Progenitor cell of endocrine pancreas (in vitro differentiated cells): ENCODE results near the gene TAB2. TPM values are rescaled to one million over a fixed set of nuclear protein-coding genes. Genes with fewer than 3 reads are reported as not detected.
"Not testable (repeated sequence)": the region's sequence is repeated elsewhere in the genome, so short reads cannot be mapped to it uniquely, and the experiment has no call there.

ENCODE experiments used
- DNase-seq: peaks from one replicate; pipeline ENCODE4 v3.0.0; 2021; ENCODE audit warnings: low spot score; ENCODE audit not compliant: unreplicated experiment
- H3K27ac Mint-ChIP-seq: 2 replicates; pipeline ENCODE4 v1.8.0; 2021; ENCODE audit warnings: mild to moderate bottlenecking, moderate library complexity, mixed read lengths
- H3K27me3 Mint-ChIP-seq: 2 replicates; pipeline ENCODE4 v1.8.0; 2021; ENCODE audit warnings: mixed read lengths
- H3K36me3 Mint-ChIP-seq: 2 replicates; pipeline ENCODE4 v1.8.0; 2022; ENCODE audit warnings: mixed read lengths; ENCODE audit not compliant: insufficient read depth
- H3K4me1 Mint-ChIP-seq: 2 replicates; pipeline ENCODE4 v1.8.0; 2021; ENCODE audit warnings: low read depth, mixed read lengths
- H3K4me3 Mint-ChIP-seq: 2 replicates; pipeline ENCODE4 v1.8.0; 2021; ENCODE audit warnings: low read depth, mild to moderate bottlenecking, moderate library complexity, mixed read lengths
- H3K9me3 Mint-ChIP-seq: 2 replicates; pipeline ENCODE4 v1.8.0; 2021; ENCODE audit warnings: low read depth, mixed read lengths
- total RNA-seq: library from RNA; stranded (reverse); gene quantifications from 2 replicates; pipeline ENCODE4 v1.2.1, GENCODE V29; 2021
- TF ChIP-seq, protein P1 (sequence below): fragments of 200-600 bp; sonication (generic); IDR thresholded peaks from one replicate; pipeline ENCODE4 v1.5.0; 2021; ENCODE audit warnings: antibody characterized with exemption, mild to moderate bottlenecking; ENCODE audit not compliant: unreplicated experiment

TAB2 gene
- total RNA-seq, 1 donor from 2014 or later = 58.0 TPM

DNA sequence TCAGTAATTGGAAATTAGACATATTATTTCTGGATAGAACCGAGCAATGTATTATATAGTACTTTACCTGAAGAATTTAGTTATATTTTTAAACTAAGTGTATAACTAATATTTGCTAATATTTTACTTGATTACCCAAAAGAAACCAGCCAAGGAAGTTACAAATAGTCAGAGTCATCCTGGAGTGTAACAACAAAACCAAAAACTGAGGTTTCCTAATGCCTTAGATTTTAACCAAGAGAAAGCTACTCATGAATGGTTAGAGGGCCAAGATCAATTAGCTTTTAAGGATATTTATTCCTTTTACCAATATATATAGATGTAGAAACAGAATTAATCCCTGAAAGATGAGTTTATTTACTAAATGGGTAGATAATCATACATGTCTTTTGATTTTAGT lies 26.0 kb downstream of the TAB2 start:
- TF ChIP-seq, protein P1, sequence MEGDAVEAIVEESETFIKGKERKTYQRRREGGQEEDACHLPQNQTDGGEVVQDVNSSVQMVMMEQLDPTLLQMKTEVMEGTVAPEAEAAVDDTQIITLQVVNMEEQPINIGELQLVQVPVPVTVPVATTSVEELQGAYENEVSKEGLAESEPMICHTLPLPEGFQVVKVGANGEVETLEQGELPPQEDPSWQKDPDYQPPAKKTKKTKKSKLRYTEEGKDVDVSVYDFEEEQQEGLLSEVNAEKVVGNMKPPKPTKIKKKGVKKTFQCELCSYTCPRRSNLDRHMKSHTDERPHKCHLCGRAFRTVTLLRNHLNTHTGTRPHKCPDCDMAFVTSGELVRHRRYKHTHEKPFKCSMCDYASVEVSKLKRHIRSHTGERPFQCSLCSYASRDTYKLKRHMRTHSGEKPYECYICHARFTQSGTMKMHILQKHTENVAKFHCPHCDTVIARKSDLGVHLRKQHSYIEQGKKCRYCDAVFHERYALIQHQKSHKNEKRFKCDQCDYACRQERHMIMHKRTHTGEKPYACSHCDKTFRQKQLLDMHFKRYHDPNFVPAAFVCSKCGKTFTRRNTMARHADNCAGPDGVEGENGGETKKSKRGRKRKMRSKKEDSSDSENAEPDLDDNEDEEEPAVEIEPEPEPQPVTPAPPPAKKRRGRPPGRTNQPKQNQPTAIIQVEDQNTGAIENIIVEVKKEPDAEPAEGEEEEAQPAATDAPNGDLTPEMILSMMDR = no peak
- H3K27me3 Mint-ChIP-seq = no peaks in the 10 kb centered on the region
- no peak for DNase-seq
- H3K9me3 Mint-ChIP-seq = peaks cover 3% of the 10 kb centered on the region
- H3K4me3 Mint-ChIP-seq = no peak overlapping the region
- peaks cover 8% of the 10 kb centered on the region for H3K4me1 Mint-ChIP-seq
- H3K27ac Mint-ChIP-seq = no peak overlapping the region
- H3K36me3 Mint-ChIP-seq = peaks cover 4% of the 10 kb centered on the region

DNA sequence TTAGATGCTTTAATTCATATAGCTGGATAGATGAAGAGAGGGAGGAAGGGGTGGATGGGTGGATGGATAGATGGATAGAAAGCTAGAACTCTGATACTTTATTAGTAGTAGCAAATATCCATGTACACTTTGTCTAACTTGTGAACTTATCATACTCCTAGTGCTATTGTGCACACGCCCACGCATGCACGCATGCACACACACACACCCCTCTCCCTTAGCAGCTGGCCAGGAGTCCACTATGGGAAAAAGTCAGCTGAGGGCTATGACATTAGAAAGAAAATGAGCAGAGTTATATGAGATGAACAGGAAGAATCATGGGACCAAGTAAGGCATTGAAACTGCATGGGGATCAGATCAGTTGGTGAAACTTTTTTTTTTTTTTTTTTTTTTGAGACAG lies 28.6 kb downstream of the TAB2 start:
- no peak overlapping the region for H3K27ac Mint-ChIP-seq
- no peak for DNase-seq
- H3K9me3 Mint-ChIP-seq = no peaks in the 10 kb centered on the region
- H3K36me3 Mint-ChIP-seq = peaks cover 2% of the 10 kb centered on the region
- no peaks in the 10 kb centered on the region for H3K27me3 Mint-ChIP-seq
- TF ChIP-seq, protein P1 = no peak
- no peak overlapping the region for H3K4me3 Mint-ChIP-seq
- peaks cover 12% of the 10 kb centered on the region for H3K4me1 Mint-ChIP-seq

DNA sequence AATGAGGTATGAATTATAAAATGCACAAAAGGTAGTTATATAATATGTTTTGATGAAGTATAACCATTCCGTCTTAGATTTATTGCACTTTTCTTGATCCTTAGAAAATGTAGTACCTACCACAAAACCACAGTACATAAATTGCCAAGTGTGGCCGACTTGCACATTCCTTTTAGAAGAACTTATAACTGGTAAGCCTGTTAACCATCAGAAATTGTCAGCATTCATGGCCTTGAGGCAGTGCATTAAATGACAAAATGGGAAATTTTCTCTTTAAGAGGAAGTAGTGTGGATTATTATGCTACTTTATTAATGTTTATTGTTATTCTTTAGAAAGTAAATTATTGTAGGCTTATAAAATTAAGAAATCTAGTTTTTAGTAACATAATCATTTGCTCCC lies 29.6 kb downstream of the TAB2 start:
- peaks cover 12% of the 10 kb centered on the region for H3K4me1 Mint-ChIP-seq
- H3K27ac Mint-ChIP-seq = no peak overlapping the region
- DNase-seq = no peak
- H3K4me3 Mint-ChIP-seq = no peak overlapping the region
- H3K9me3 Mint-ChIP-seq = no peaks in the 10 kb centered on the region
- TF ChIP-seq, protein P1 = no peak
- no peaks in the 10 kb centered on the region for H3K27me3 Mint-ChIP-seq
- H3K36me3 Mint-ChIP-seq = peaks cover 2% of the 10 kb centered on the region

DNA sequence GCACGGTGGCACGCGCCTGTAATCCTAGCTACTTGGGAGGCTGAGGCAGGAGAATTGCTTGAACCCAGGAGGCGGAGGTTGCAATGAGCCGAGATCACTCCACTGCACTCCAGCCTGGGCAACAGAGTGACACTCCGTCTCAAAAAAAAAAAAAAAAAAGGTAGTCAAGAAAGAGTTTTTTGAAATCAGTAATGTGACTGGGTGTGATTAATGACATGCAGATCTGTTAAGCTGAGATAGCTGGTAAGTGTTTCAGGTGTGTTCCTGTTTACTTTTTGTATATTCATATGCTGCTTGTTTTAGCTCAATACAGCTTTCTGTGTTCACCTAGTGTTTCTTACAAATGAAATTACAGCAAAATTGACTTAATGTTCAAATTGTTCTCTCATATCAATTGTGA lies 31.8 kb downstream of the TAB2 start:
- not testable (repeated sequence) for H3K4me3 Mint-ChIP-seq, DNase-seq, H3K27me3 Mint-ChIP-seq, H3K36me3 Mint-ChIP-seq, H3K9me3 Mint-ChIP-seq, H3K27ac Mint-ChIP-seq
- peaks cover 21% of the 10 kb centered on the region for H3K4me1 Mint-ChIP-seq

DNA sequence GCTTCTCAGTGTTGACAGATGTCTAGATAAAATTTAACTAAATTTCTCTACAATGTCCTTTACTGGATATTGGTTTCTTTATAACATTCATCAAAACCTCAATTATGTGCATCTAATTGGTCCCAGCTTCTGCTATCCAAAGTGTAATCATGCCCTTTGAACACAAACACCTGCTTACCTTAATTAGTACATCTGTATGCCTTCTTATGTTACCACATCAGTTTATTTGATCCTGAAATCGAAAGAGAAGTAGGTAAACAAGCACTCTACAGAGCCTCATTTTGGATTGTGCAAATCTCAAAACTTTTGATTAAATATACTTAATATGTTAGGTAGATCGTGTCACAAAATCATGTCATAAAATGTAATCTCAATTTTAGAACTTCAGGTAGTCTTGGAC lies 36.5 kb downstream of the TAB2 start:
- no peaks in the 10 kb centered on the region for H3K27me3 Mint-ChIP-seq
- TF ChIP-seq, protein P1 = no peak
- no peak overlapping the region for H3K27ac Mint-ChIP-seq
- H3K9me3 Mint-ChIP-seq = no peaks in the 10 kb centered on the region
- peaks cover 22% of the 10 kb centered on the region for H3K4me1 Mint-ChIP-seq
- no peak for DNase-seq
- no peaks in the 10 kb centered on the region for H3K36me3 Mint-ChIP-seq
- H3K4me3 Mint-ChIP-seq = no peak overlapping the region

DNA sequence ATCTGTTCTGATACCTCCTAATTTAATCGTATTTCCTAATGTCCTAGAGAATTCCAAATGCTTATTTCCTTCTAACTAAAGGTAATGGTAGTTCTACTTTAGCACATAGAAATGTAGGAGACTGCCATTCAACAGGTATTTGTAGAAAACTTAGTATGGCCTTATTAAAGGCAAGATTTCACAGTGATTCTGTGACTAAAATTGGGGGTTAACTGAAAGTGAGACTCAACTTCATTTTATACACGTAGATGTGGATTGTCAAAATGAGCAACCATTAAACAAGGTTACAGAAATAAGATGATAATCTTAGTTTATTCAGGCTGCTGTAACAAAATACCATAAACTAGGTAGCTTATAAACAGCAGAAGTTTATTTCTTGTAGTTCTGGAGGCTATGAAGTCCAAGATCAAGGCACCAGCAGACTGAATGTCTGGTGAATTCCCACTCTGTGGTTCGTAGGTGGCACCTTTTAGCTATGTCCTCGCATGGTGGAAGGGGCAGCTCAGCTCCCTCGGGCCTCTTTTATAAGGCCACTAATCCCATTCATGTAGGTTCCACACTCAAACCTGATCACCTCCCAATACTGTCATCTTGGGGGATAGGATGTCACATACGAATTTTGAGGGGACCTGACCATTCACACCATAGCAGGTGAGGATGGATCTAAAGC lies 38.7 kb downstream of the TAB2 start:
- DNase-seq = no peak
- H3K9me3 Mint-ChIP-seq = no peaks in the 10 kb centered on the region
- no peak overlapping the region for H3K4me3 Mint-ChIP-seq
- no peaks in the 10 kb centered on the region for H3K27me3 Mint-ChIP-seq
- H3K36me3 Mint-ChIP-seq = peaks cover 4% of the 10 kb centered on the region
- H3K27ac Mint-ChIP-seq = no peak overlapping the region
- TF ChIP-seq, protein P1 = no peak
- H3K4me1 Mint-ChIP-seq = peaks cover 17% of the 10 kb centered on the region
